NCI-H1092 treated with DMSO at 0.1 percent for 48 hours (cell line): ENCODE measurements around the gene DPP9.

ENCODE experiments used
- DNase-seq: peaks from one replicate; lab custom pipeline; 2025; lab: John Stamatoyannopoulos, UW

The DPP9 gene

GRCh38 chr19:4656102-4656501 lies 67.5 kb downstream of the DPP9 start:
- DNase-seq, result no peak

- no peak for DNase-seq
Measured at GRCh38 chr19:4654437-4655361, 68.9 kb downstream of the DPP9 start.

GRCh38 chr19:4653793-4654436 lies 69.7 kb downstream of the DPP9 start:
- DNase-seq, result no peak

- no peak for DNase-seq
Measured at GRCh38 chr19:4652075-4652474, 71.6 kb downstream of the DPP9 start.

- DNase-seq, result no peak
Measured at GRCh38 chr19:4650159-4650558, 73.5 kb downstream of the DPP9 start.

GRCh38 chr19:4649392-4650047 lies 74.1 kb downstream of the DPP9 start:
- DNase-seq, result no peak

GRCh38 chr19:4647676-4648644 lies 75.7 kb downstream of the DPP9 start:
- DNase-seq, result no peak

GRCh38 chr19:4645718-4646117 lies 77.9 kb downstream of the DPP9 start:
- DNase-seq, result no peak

GRCh38 chr19:4642625-4643024 lies 81.0 kb downstream of the DPP9 start:
- no peak for DNase-seq

GRCh38 chr19:4641132-4641531 lies 82.5 kb downstream of the DPP9 start:
- no peak for DNase-seq

- DNase-seq, result no peak
Measured at GRCh38 chr19:4640247-4641000, 83.2 kb downstream of the DPP9 start.

GRCh38 chr19:4639531-4640246 lies 84.0 kb downstream of the DPP9 start:
- peak; percentile 18 for DNase-seq

- peak; percentile 92 for DNase-seq
Measured at GRCh38 chr19:4638828-4639530, 84.7 kb downstream of the DPP9 start, which contains the start of gene TNFAIP8L1. TNFAIP8L1 (plus strand) TSS chr19:4639516; CDS start chr19:4651870, 12,354 bp downstream.

GRCh38 chr19:4638317-4638716 lies 85.3 kb downstream of the DPP9 start:
- DNase-seq, result no peak

GRCh38 chr19:4636761-4637160 lies 86.9 kb downstream of the DPP9 start:
- no peak for DNase-seq

GRCh38 chr19:4636151-4636717 lies 87.4 kb downstream of the DPP9 start:
- DNase-seq, result peak; percentile 14

- no peak for DNase-seq
Measured at GRCh38 chr19:4635754-4636116, 87.9 kb downstream of the DPP9 start.

- DNase-seq, result peak; percentile 19
Measured at GRCh38 chr19:4633140-4633967, 90.3 kb downstream of the DPP9 start.
